GM12892 (cell line): ENCODE data around the gene INPP5A.

Source experiments
- POLR2A ChIP-seq: IDR thresholded peaks from 2 replicates; pipeline ENCODE4 v1.6.1; 2011; ENCODE audit warnings: low read depth, low read length, control low read depth
- TAF1 ChIP-seq: IDR thresholded peaks from 2 replicates; pipeline ENCODE4 v1.6.1; 2011; ENCODE audit warnings: low read depth, mild to moderate bottlenecking, control low read depth, low read length, borderline replicate concordance

GRCh38 chr10:132600416-132600815 is 62.8 kb downstream of the INPP5A start:
- TF ChIP-seq TAF1 (no peak), POLR2A (no peak)
